GM18526 (cell line): ENCODE data around the gene ANXA2R.

ENCODE experiments used
- POLR2A ChIP-seq: IDR thresholded peaks from 3 replicates; pipeline ENCODE4 v1.6.1; 2011; ENCODE audit not compliant: insufficient read length; ENCODE audit errors: extremely low read depth

Gene ANXA2R

DNA sequence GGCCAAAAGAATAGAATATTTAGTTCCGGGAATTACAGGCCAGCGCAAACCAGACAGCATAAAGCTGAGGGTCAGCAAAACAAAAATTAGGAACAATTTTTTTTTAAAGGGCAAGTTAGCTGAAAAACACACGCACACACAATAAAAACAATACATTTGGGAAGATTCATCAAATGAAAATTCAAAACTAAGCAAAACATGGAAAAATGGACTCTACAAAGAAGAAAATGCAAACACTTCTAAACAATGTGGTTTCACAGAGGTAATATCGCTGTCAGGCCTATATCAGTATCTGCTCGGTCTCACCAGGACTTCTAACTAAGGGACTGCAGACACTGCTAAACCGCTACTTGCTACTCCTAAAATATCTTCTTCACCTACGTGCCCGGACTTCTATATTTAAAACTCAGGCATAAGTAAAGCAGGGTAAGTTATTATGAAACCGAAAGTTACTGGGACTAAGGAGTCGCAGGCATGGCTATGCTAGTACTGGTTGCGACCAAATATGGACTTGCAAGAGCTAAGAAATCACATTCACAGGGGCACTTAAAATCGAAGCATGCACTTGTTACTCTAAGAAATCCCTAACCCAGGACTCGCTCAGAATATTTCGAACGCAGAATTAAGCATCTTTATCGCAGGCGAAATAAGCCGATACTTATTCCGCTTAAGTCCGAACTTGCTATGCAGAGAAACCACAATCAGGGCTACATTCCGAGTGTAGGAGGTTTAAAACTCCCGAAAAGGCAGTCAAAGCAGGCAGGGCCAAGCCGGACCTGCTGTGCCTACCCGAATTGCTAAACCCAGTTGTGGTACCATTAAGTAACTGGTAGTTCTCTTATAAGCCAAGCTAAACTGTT lies 2.3 kb downstream of the ANXA2R start:
- TF ChIP-seq POLR2A: no peak

DNA sequence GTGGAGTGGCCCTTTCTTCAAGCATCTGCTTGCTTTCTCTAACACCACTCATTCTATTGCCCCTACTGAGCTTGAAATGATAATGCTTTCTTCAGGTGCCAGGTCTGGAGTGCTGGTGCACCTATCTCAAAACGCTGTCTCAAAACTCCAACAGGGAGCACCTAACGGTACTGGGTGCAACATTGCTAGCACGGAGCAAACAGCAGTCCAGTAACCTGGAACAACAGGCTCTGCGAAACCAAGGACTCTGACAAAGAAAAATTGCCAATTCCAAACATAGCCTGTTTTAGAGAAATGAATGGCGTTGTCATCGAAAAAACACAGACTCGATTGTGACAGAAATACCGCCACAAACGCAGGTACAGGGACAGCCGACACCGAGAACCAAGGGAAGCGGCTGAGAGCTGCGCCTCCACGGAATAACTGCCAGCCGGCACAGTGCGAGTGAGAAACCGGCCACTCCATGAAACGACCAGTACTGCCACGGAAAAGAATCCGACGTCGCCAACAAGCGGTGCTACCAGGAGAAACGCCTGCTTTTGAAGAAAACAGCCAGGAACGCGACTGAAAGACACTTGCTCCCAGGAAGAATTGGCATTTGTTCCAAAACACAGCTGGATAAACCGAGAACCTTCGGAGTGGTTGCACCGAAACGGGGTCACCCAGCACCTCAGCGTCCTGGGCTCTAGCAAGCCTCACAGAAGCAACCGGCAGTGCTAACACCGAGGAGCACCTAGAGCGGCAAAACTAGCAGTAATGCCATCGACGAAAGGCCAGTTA lies 3.1 kb downstream of the ANXA2R start:
- TF ChIP-seq POLR2A: no peak

DNA sequence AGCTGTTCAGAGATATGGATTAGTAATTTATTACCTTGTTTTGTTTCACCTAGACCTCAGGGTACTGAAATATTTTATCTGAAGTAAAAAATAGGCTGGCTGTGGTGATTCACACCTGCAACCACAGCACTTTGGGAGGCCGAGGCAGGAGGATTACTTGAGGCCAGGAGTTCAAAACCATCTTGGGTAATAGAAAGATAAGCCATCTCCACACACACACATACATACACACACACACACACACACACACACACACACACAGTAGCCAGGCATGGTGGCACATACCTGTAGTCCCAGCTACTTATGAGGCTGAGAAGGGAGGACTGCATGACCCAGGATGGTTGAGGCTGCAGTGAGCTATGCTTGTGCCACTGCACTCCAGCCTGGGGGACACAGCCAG lies 3.7 kb downstream of the ANXA2R start:
- TF ChIP-seq POLR2A: no peak

DNA sequence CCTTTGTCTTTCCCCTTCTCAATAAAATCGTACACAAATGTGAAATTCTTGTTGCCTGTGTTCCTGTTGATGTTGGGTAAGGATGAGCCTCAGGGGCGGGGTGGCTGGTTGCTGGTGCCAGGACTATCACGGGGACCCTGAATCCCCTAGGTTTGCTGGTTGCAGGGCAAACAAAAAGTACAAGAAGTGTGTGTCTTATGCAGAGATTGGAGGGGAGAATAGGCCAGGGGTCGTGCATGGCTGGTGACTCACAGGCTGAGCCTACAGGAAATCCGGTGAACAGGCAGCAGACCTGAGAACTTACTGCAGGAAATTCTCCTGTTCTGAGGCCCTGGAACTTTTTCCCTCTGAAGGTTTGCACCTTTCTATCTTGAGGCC lies 5.5 kb downstream of the ANXA2R start:
- no peak for TF ChIP-seq POLR2A

DNA sequence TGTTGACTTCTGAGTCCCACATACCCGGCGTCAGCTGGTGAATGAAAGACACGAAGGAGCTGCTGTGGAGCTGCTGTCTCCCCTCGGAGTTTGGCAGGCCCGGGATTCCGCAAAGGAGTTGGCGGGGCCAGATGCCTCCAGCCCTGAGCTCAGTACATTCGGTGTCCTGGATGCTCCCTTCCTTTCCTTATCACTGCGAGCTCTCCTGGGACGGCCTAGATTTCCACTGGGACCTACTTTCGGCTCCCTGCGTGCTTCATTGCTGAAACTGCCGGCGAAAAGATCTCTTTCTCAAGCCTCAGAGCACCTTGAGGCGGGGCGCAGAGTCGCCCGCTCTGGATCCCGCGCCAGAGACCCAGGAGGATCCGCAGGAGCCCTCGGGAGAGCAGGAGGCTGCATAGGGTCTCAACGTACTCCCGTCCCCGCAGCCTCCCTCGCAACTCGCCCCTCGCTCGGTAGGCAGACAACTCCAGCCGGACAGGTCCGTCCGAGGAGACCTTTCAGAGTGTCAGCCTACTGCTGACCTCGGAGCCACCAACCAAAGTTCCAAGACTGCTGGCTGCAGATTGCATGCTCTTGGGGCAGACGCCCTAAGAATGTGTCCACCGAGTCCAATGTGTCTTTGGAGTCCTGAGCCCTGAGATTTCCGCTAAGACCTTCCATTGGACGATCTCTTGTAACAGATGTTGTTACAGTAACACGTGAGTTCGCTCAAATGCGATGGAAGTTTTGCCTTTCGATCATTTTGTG lies 6.1 kb downstream of the ANXA2R start:
- no peak for TF ChIP-seq POLR2A

DNA sequence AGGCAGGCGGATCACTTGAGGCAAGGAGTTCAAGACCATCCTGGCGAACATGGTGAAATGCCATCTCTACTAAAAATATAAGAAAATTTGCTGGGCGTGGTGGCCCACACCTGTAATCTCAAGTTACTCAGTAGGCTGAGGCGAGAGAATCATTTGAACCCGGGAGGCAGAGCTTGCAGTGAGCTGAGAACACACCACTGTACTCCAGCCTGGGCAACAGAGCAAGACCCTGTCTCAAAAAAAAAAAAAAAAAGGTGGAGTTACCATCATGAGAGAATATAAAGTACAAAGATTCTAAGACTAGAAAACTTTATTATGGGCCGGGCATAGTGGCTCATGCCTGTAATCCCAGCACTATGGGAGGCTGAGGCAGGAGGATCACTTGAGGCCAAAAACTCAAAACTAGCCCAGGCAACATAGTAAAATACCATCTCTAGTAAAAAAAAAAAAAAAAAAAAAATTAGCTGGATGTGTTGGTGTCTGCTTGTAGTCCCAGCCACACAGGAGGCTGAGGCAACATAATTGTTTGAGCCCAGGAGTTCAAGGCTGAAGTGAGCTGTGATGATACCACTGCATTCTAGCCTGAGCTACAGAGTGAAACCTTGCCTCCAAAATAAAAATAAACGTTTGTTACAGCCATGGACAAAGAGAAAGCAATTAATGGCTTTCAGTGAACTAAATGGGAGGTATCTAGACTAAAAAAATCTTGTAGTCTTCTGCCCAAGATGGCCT lies 12.9 kb downstream of the ANXA2R start:
- TF ChIP-seq POLR2A: no peak

DNA sequence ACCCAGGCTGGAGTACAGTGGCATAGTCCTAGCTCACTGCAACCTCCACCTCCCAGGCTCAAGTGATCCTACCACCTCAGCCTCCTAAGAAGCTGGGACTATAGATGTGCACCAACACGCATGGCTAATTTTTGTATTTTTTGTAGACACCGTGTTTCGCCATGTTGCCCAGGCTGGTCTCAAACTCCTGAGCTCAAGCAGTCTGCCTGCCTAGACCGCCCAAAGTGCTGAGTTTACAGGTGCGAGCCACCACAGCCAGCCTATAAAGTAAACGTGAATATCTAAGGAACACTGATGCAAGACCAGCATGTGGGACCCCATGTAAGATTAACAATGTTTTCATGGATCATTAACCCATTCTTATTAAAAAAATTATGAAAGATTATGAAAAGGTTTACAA lies 15.9 kb downstream of the ANXA2R start:
- TF ChIP-seq POLR2A: no peak

DNA sequence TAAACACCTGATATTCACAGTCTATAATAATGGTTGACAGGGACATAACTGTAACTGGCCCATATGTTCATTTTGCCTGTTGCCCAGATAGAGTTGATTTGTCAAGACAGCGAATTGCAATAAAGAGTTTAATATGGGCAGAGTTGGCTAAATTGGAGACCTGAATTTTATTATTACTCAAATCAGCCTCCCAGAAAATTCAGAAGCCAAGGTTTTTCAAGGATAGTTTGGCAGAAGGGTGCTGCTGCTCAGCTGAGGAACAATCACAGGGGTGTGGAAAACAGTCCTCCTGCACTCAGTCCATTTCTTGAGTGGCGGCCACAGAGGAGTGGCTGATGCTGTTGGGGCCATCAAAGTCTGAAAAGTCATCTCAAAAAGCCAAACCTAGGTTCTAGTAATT lies 19.0 kb downstream of the ANXA2R start:
- no peak for TF ChIP-seq POLR2A

DNA sequence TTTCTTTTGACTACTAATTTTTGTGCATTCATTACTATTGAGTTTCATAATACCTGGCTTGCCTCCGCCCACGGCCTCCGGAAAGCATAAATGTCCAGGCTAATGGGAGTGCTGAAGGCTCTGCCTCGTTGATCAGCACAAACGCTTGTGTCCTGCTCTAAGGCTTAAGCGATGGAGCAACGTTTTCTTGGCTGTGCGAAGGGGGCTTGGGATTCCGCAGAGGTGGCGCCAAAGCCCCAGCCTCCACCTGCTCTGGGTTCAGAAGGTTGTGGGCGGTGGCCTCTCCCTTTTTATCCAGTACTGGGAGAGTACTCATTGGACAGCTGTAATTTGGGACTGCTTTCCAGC lies 19.7 kb downstream of the ANXA2R start:
- no peak for TF ChIP-seq POLR2A

DNA sequence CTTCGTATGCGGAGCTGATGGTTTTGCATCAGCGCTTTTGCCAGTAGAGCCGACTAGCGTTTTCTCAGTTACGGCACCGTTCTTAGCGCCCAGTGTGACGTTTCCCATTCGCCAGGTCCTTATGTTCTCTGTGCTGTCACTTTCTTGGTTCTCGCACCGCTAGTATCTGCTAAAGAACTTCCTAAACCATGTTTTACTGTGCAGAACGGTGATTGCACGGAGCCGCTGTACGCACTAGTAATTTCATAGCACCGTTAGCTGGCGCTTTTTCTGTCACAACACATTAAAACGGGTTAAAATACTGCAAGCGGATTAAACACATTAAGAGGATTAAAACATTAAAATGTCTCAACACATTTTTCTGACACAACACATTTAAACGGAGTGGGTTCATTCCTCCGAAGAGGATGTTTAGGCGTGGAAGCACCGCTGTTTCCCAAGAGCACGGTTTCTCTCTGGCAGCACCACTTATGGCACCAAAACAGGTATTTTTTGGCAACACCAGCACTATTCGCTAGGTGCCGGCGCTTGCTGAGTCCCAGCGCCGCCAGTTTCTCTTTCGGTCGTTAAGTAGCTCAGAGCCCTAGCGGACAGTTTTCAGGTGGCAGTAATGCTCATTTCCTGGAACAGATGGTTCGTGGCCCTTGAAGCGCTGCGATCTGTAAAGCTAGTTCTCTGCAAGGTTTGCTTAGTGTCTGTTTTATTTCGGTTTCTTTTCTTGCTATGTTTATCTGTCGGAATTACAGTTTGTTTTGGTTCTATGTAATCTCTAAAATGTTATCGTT lies 20.3 kb downstream of the ANXA2R start:
- TF ChIP-seq POLR2A: peak; percentile 56

DNA sequence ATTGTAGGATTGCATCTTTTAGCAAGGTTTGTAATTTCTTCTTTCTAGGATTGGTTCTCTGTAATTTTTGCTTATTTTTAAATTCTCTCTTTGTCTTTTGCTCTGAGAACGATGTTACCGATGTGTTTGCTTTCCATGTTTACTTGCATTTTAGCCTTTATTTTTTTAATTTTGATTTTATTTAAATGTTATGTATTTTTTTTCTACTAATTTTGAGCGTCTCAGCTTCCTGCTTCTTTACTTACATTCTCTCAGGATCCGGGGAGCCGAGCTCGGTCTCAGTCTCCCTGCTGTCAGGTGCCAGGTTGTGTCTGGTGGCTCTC lies 20.9 kb downstream of the ANXA2R start:
- no peak for TF ChIP-seq POLR2A

DNA sequence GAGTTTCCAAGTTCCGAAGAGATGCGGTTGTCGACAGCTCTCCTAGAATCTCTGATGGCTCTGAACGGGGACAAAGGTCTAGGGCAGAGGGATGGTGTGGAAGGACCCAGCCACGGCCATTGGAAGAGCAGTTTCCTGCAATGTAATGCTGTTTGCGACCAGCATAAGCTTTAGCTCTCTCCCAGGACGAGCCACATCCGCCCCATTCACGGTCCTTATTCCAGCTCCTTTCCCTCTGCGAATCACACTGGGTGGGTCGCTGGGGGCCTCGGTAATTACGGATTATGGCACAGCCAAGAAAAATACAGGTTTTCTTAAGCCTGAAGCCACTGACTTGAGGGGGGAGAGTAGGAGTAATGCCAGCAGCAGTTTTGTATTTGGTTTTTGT lies 22.7 kb downstream of the ANXA2R start:
- TF ChIP-seq POLR2A: no peak

DNA sequence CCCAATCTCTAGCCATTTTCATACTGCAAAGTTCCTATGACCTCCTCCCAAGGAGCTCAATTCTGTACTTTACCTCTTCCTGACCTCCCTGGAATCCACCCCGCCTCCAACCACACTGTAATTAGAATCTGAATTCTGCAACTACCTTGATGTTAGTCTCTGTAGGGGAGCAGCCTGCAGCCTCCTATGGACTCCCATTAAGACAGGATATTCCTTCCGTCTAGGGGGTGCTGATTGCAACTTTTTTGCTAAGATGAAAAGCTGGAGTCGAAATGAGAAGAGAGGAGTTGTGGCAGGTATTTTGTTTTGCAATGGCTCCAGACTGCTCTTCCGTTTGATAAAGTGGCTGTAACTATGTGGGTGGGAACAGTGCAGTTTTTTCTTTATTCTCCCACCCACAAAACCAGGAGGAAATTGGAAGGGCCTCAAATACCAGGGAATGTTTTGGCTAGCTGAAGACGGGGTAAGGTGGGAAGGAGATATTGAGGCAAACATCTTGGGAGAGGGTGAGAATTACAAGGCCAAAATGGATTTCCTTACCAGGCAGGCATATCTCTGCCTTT lies 23.8 kb downstream of the ANXA2R start:
- TF ChIP-seq POLR2A: no peak

DNA sequence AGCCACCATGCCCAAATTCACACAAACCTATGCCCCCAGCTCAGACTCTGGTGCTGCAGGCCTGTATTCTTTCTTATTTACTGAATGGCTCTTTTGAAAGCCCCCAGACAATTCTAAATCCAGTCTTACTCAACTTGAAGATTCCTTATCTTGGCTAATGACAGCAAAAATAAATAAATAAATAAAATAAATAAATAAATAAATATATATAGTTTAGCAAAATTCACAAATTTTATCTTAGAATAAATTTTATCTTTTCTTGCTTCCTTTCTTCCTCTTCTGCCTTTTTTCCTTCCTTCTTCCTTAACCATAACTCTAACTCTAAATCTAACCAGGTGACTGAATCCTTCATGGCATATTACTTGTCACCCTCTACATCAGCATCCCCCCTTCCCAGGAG lies 25.6 kb downstream of the ANXA2R start:
- TF ChIP-seq POLR2A: no peak

DNA sequence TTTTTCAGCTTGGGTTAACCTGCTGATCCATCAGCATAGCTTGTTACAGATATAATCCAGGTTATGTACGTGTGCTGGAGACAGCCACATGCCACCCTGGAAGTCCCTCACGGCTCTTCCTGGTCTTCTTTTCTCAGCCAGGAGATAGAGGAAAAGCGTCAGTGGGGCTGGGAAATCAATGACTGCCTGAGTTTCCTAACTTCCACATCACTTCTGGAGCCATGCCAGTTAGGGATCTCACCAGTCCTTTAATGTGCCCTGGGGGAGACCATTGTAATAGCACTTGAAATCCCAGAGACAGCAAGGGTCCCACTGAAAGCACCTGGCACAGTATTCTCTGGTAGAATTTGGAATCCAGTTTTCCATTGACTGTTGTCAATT lies 29.2 kb downstream of the ANXA2R start:
- no peak for TF ChIP-seq POLR2A
